Muscle layer of duodenum (tissue), 2 donors: ENCODE data around the gene EPHB1.
"Not testable (repeated sequence)": the region's sequence is repeated elsewhere in the genome, so short reads cannot be mapped to it uniquely, and the experiment has no call there.

Experiments
- H3K27ac ChIP-seq: one replicate; pipeline ENCODE4 v1.7.0; 2013; ENCODE audit warnings: mild to moderate bottlenecking, low read length
- H3K27me3 ChIP-seq: one replicate; pipeline ENCODE4 v1.7.0; 2013; ENCODE audit warnings: low read depth, mild to moderate bottlenecking, control low read depth, low read length
- H3K36me3 ChIP-seq, 2 donors: one replicate each; pipeline ENCODE4 v1.7.0; 2013; ENCODE audit warnings: low read length in 2 of 2, control low read depth in 1 of 2, mild to moderate bottlenecking in 1 of 2; ENCODE audit not compliant: insufficient read depth in 2 of 2, control insufficient read depth in 1 of 2
- H3K4me1 ChIP-seq, 2 donors: one replicate each; pipeline ENCODE4 v1.7.0; 2013; ENCODE audit warnings: low read length in 2 of 2, mild to moderate bottlenecking in 2 of 2, control low read depth in 1 of 2, moderate library complexity in 1 of 2; ENCODE audit not compliant: insufficient read depth in 2 of 2, control insufficient read depth in 1 of 2
- H3K4me3 ChIP-seq, 2 donors: one replicate each; pipeline ENCODE4 v1.7.0; 2013; ENCODE audit warnings: low read length in 2 of 2, low read depth in 1 of 2, mild to moderate bottlenecking in 1 of 2
- H3K9me3 ChIP-seq, 2 donors: one replicate each; pipeline ENCODE4 v1.7.0; 2013; ENCODE audit warnings: low read length in 2 of 2, control low read depth in 1 of 2, mild to moderate bottlenecking in 1 of 2; ENCODE audit not compliant: control insufficient read depth in 1 of 2
- donor health status: healthy.

Gene EPHB1

DNA sequence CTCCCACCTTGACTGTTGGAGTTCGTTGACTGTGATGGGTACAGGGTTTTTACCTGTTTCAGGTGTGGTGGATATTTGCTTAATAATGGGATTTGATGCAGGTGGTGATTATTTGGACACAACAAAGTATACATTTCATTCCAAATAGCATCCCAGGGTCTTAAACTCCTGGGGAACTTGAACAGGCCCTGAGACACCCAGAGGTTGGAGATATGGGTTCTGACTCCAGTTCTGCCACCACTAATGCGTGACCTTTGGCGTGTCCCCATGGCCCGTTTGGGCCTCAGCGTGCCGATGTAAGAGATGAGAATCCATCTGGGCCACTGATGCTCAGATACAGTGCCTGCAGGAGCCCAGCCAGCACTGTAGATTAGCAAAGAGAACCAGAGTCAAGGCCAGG is 264.5 kb downstream of the EPHB1 start:
- Histone ChIP-seq H3K36me3 (no peaks in the 10 kb centered on the region), H3K27me3 (no peaks in the 10 kb centered on the region), H3K4me1 (no peaks in the 10 kb centered on the region), H3K4me3 (no peak overlapping the region), H3K27ac (no peak overlapping the region), H3K9me3 (peaks cover 0 to 5% of the 10 kb centered on the region in 2 donors)

DNA sequence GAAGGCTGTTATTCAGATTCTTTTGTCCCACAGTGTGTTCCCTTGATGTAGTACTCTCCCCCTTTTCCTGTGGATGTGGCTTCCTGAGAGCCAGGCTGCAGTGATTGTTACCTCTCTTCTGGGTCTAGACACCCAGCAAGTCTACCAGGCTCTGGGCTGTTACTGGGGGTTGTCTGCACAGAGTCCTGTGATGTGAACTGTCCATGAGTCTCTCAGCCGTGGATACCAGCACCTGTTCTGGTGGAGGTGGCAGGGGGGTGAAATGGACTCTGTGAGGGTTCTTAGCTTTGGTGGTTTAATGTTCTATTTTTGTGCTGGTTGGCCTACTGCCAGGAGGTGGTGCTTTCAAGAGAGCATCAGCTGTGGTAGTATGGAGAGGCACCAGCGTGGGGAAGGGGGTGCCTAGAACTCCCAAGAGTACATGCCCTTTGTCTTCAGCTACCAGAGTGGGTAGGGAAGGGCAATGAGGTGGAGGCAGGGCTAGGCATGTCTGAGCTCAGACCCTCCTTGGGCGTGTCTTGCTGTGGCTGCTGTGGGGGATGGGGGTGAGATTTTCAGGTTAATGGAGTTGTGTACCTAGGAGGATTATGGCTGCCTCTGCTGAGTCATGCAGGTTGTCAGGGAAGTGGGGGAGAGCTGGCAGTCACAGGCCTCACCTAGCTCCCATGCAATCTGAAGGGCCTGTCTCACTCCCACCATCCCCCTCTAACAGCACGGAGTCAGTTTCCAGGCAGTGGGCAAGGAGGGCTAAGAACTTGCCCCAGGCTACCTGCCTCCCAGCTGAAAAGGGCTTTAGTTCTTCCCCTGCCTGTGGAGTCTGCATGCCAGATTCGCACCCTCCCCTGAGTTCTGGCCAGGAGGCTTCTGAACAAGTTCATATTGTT is 272.0 kb downstream of the EPHB1 start:
- H3K9me3 ChIP-seq, H3K36me3 ChIP-seq, H3K27me3 ChIP-seq, H3K4me3 ChIP-seq, H3K4me1 ChIP-seq, H3K27ac ChIP-seq: not testable (repeated sequence)

DNA sequence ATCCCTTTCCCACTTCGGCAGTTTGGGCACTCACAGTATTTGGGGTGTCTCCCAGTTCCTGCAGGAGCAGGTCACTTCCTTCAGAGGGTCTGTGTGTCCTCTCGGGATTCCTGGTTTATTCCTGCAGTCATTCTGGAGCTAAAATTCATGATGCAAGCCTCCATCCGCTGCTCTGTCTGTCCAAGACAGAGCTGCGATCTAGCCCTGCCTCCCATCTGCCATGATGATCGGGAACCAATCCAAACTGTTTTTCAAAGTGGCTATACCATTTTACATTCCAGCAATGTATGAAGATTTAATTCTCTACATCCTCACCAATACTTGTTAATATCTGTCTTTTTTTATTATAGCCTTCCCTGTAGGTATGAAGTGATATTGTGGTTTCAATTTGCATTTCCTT is 273.0 kb downstream of the EPHB1 start:
- Histone ChIP-seq H3K9me3 (peaks cover 0 to 3% of the 10 kb centered on the region in 2 donors), H3K27ac (no peak overlapping the region), H3K4me3 (no peak overlapping the region), H3K4me1 (no peaks in the 10 kb centered on the region), H3K36me3 (no peaks in the 10 kb centered on the region), H3K27me3 (no peaks in the 10 kb centered on the region)

DNA sequence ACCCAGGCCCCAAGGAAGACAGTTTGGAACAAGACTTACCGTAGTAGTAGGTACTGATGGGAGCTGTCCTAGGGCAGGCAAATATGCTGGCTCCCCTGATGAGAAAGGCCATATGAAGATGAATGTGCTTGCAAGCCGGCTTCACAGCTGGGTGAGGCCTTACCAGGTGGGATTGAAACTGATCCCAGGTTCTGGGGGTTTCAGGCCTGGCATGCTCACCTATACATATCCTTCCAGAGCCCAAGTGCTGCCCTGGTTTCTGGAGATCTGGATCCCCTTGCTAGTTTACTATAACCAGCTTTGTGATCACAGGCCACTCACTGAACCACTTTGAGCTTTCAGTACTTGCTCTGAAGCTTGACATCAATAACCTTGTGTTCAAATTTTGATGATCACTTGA is 274.3 kb downstream of the EPHB1 start:
- H3K4me1 ChIP-seq, result no peaks in the 10 kb centered on the region
- H3K9me3 ChIP-seq, result peaks cover 0 to 3% of the 10 kb centered on the region in 2 donors
- H3K27ac ChIP-seq, result no peak overlapping the region
- H3K36me3 ChIP-seq, result no peaks in the 10 kb centered on the region
- no peaks in the 10 kb centered on the region for H3K27me3 ChIP-seq
- no peak overlapping the region for H3K4me3 ChIP-seq

DNA sequence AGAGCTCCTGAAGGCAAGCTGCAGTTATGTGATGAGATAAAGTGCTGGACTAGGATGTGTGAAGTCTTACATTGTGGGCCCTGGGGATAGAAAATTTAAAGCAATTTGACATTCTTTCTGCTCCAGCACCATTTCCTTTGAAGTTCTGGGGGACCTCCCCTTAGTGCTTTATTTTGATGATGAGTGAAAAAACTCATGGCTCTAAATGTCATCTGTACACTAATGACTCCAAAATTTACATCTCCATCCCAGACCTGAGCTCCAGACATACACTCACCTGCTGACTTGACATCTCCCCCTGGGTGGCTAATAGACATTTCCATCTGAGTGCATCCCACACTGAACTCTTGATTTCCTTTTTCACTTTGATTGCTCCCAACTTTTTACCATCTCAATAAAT is 276.4 kb downstream of the EPHB1 start:
- no peaks in the 10 kb centered on the region for H3K4me1 ChIP-seq
- H3K4me3 ChIP-seq, result no peak overlapping the region
- H3K9me3 ChIP-seq, result no peaks in the 10 kb centered on the region
- H3K27me3 ChIP-seq, result no peaks in the 10 kb centered on the region
- H3K36me3 ChIP-seq, result no peaks in the 10 kb centered on the region
- no peak overlapping the region for H3K27ac ChIP-seq

DNA sequence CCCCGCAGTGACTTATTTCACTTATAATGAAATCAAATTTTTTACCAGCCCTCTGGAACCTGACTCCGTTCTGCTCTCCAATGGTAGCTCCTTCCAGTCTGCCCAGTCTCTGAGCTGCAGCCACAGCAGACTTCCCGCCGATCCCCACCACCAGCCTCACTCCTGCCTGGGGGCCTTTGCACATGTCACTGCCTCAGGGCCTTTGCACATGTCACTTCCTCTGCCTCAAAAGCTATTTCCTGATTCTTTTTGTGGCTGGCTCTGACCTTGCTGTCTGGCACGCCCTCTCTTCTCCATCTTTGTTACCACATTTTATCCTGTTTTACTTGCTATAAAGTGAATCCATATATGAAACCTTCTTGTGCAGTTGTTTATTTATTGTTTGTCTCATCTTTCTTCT is 277.4 kb downstream of the EPHB1 start:
- Histone ChIP-seq H3K9me3 (no peaks in the 10 kb centered on the region), H3K27ac (no peak overlapping the region), H3K27me3 (no peaks in the 10 kb centered on the region), H3K4me1 (no peaks in the 10 kb centered on the region), H3K4me3 (no peak overlapping the region), H3K36me3 (no peaks in the 10 kb centered on the region)

DNA sequence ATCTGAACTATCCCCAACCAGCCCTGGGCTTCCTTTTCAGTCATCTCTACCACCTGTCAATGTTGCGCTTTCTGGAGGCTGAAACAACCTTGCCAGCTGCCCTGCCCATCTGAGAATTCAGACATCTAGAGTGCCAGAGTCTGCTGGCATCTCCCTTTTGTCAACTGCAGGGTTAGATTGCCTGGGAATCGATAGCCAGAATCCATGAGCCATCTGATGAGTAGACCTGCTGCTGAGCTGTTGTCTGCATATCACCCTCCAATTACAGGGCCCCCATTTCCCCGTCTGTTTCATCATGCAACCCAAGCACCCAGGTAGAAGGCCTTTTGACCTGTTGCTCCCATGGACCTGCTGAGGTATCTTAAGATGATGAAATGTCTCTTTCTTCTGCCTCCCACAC is 280.1 kb downstream of the EPHB1 start:
- H3K27me3 ChIP-seq, result no peaks in the 10 kb centered on the region
- H3K4me3 ChIP-seq, result no peak overlapping the region
- no peaks in the 10 kb centered on the region for H3K36me3 ChIP-seq
- H3K27ac ChIP-seq, result no peak overlapping the region
- no peaks in the 10 kb centered on the region for H3K9me3 ChIP-seq
- H3K4me1 ChIP-seq, result no peaks in the 10 kb centered on the region

DNA sequence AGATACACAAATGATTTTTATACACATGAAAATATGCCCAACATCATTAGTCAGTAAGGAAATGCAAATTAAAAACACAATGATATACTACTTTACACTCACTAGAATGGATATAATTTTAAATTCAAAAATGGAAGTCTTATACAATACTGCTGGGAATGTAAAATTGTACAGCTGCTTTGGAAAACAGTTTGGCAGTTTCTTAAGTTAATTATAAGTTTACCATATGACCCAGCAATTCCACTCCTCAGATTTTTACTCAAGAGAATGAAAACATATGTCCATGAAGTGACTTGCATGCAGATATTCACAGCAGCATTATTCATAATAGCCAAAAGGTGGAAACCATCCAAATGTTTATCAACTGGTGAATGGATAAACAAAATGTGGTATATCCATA is 281.3 kb downstream of the EPHB1 start:
- H3K4me1 ChIP-seq, result no peaks in the 10 kb centered on the region
- H3K9me3 ChIP-seq, result no peaks in the 10 kb centered on the region
- no peak overlapping the region for H3K27ac ChIP-seq
- H3K36me3 ChIP-seq, result no peaks in the 10 kb centered on the region
- H3K27me3 ChIP-seq, result no peaks in the 10 kb centered on the region
- no peak overlapping the region for H3K4me3 ChIP-seq

DNA sequence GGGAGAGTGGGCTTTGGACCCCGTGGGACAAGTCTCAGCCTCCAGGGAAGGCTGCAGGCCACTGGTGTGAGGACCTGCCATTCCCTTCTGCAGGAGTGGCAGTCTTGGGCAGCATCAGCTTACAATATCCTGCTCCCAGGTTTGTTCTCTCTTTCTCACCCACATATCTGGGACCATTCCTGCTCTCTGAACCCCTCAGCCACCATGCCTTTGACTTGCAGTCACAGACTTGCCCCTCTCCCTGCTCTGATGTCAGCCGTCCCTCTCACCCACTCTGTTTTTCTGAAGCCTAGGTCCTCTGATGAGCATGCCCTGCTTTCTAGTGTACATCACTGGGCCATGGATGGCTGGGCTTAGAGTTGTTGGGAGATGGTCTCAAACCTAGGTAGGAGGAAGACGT is 282.1 kb downstream of the EPHB1 start:
- Histone ChIP-seq H3K27ac (no peak overlapping the region), H3K27me3 (no peaks in the 10 kb centered on the region), H3K4me1 (no peaks in the 10 kb centered on the region), H3K4me3 (no peak overlapping the region), H3K36me3 (no peaks in the 10 kb centered on the region), H3K9me3 (no peaks in the 10 kb centered on the region)

DNA sequence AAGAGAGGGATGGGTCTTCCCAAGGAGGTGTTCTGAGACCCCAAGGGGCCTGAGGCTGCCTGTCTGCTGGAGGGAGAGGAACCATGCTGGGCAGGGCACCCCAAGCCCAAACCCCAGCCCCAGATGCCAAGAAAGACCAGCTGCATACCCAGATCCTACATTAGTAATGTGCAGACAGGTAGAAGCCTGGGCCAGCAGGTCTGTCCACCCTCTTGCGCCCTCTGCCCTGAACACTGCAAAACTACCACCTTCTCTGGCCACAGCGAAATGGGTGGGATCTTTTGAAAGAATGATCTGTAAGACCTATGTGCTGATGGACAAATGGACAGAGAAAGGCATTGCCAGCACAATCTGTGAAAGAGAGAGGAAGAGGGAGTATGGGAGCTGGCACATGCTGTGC is 283.2 kb downstream of the EPHB1 start:
- H3K9me3 ChIP-seq, result no peaks in the 10 kb centered on the region
- H3K27me3 ChIP-seq, result no peaks in the 10 kb centered on the region
- H3K36me3 ChIP-seq, result no peaks in the 10 kb centered on the region
- H3K4me3 ChIP-seq, result no peak overlapping the region
- no peaks in the 10 kb centered on the region for H3K4me1 ChIP-seq
- H3K27ac ChIP-seq, result no peak overlapping the region

DNA sequence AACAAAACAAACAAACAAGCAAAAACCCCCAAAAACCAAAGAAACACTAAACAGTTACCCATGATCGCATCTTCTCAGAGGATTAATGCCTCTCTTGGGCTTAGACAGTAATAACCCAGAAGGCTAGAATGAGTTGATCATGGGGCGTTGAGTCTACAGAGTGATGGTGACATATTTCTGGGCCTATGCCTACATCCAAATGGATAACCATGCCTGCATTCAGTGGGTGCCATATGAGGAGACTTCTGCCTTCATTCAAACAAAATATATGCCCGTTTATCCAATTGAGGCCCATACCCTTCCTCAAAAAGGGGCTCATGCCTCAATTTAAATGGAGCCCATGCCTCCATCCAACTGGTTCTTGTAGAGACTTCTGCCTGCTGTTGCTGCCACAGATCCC is 284.0 kb downstream of the EPHB1 start:
- Histone ChIP-seq H3K27ac (no peak overlapping the region), H3K27me3 (no peaks in the 10 kb centered on the region), H3K4me3 (no peak overlapping the region), H3K9me3 (no peaks in the 10 kb centered on the region), H3K4me1 (no peaks in the 10 kb centered on the region), H3K36me3 (no peaks in the 10 kb centered on the region)

DNA sequence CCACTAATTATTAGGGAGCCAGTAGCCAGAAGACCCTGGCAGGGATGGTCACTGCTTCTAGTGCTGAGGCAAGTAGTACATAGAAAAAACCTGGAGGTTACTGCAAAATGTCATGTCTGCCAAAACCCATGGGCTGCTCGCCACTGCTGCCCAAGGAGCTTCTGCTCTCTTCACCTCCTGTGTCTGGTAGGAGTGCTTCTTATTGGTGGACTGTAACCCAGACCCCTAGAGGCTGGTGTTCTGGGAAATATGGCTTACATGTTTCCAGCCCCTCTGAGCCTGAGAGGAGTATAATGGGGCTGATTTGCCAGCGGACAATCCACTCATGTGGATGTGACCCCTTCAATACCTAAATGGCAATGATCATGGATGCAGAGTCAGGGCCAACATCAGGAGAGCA is 286.4 kb downstream of the EPHB1 start:
- Histone ChIP-seq H3K9me3 (no peaks in the 10 kb centered on the region), H3K27me3 (no peaks in the 10 kb centered on the region), H3K4me3 (no peak overlapping the region), H3K4me1 (no peaks in the 10 kb centered on the region), H3K36me3 (no peaks in the 10 kb centered on the region), H3K27ac (no peak overlapping the region)
